ENCODE results near the gene MAIP1. TPM values are rescaled to one million over a fixed set of nuclear protein-coding genes. Genes with fewer than 3 reads are reported as not detected.

Gene MAIP1
- polyA plus RNA-seq, 2 of the 4 experiments (the other 2 are of a cell fraction) = 36.9 to 50.9 TPM

DNA sequence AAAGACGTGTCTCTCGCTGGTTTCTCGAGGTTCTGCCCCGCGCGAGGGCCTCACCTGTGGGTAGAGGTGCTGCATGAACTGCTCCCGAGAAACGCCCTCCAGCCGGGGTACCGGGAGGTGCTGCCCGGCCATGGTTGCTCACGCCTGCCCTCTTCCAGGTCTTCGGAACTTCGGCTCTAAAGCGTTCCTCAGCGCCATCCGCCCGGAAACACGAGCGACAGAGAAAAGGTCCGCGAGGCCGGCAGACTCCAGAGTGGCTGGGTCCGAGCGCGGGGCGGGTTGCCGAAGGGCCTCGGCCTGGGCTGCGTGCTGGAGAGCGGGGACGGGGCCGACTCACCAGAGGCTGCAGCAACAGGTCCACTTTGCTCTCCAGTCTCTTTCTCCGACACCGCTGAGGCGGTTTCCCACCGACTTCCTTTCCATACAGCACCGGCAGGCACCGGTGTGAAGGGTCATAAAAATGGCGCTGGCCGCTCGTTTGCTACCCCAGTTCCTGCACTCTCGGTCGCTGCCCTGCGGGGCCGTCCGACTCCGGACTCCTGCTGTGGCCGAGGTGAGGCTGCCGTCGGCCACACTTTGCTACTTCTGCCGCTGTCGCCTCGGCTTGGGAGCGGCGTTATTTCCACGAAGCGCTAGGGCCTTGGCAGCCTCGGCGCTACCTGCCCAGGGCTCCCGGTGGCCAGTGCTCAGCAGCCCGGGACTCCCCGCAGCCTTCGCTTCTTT is at the start of gene MAIP1, which contains the start of gene TYW5 (continued):
- peak; percentile 92 for TF ChIP-seq HMGXB4 (CRISPR knock-in tag; IDR thresholded peaks at IDR 0.05; ENCODE audit: borderline replicate concordance)
- peak; percentile 27; the same call in 1 of the 2 replicates for TF ChIP-seq GATA3 (IDR thresholded peaks at IDR 0.05; ENCODE audit: borderline replicate concordance)
- 0 out of 2 replicates have a peak, but pooled peaks have one; percentile 69 for TF ChIP-seq HOXB13 (CRISPR knock-in tag; IDR thresholded peaks at IDR 0.05; ENCODE audit: low read depth)
- TF ChIP-seq POLR2A (IDR thresholded peaks at IDR 0.05; ENCODE audit: low read length) = peak; percentile 89
- no peak for TF ChIP-seq MAZ (IDR thresholded peaks at IDR 0.05; ENCODE audit: borderline replicate concordance, low read depth, low read length)
- no peak for TF ChIP-seq FOSL2 (IDR thresholded peaks at IDR 0.05)
- 0 out of 2 replicates have a peak, but pooled peaks have one; percentile 41 for TF ChIP-seq FOSL2 (CRISPR knock-in tag; IDR thresholded peaks at IDR 0.05)
- TF ChIP-seq KDM1A (IDR thresholded peaks at IDR 0.05; ENCODE audit: low read depth) = no peak
- TF ChIP-seq BHLHE40 (IDR thresholded peaks at IDR 0.05; ENCODE audit: low read depth, low read length) = no peak
- TF ChIP-seq POLR2AphosphoS2 (conservative IDR thresholded peaks at IDR 0.05; ENCODE audit: low read length) = no peak
- no peak for TF ChIP-seq NR3C1 (IDR thresholded peaks at IDR 0.05)
- TF ChIP-seq, protein P1, sequence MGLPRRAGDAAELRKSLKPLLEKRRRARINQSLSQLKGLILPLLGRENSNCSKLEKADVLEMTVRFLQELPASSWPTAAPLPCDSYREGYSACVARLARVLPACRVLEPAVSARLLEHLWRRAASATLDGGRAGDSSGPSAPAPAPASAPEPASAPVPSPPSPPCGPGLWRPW (IDR thresholded peaks at IDR 0.05) = no peak
- TF ChIP-seq ZFP36 (IDR thresholded peaks at IDR 0.05; ENCODE audit: borderline replicate concordance, partially characterized antibody) = no peak
- 0 out of 2 replicates have a peak, but pooled peaks have one; percentile 36 for TF ChIP-seq TP53 (CRISPR knock-in tag; IDR thresholded peaks at IDR 0.05)
- TF ChIP-seq SREBF2 (IDR thresholded peaks at IDR 0.05) = no peak
- peak; percentile 30; the same call in 1 of the 3 replicates for TF ChIP-seq SMC3 (IDR thresholded peaks at IDR 0.05)
- no peak for TF ChIP-seq NFE2L2 (conservative IDR thresholded peaks at IDR 0.05; ENCODE audit: low read length)
- TF ChIP-seq RFX5 (IDR thresholded peaks at IDR 0.05) = 0 out of 2 replicates have a peak, but pooled peaks have one; percentile 32
- TF ChIP-seq CEBPB (IDR thresholded peaks at IDR 0.05) = peak in 1 of 2 experiments; percentile 20; a peak in 1 of 4 replicates

DNA sequence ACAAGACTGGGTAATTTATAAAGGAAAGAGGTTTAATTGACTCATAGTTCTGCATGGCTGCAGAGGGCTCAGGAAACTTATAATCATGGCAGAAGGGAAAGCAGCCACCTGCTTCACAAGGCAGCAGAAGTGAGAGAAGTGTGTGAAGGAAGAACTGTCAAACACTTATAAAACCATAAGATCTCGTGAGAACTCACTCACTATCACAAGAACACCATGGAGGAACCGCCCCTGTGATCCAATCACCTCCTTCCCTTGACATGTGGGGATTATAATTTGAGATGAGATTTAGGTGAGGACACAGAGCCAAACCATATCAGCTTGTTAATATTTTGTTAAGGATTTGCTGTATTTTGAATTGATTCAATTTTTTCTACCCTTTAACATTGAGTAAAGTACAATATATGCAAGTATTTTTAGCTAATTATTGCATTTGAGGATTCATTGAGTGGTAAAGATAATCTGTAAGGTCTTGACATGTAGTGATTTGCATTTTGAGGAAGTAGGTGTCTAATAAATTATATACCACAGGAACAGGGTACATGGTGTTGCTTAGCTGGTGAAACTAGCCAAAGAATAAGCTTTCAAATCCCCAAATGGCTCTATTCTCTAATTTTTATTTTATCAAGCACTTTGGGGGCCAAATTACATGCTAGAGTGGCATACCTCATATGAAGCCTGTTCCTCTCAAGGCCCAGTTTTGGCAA is 48.2 kb upstream of the MAIP1 start:
- H3K4me1 ChIP-seq = no peaks in the 10 kb centered on the region
- WGBS (ENCODE audit: missing lambda C conversion rate) = 57% methylated on average over 2 of the region's 2 CpGs
- H3K4me2 ChIP-seq = no peak overlapping the region
- H3K4me3 ChIP-seq = no peak overlapping the region
- POLR2A ChIA-PET = no interaction called here
- CTCF ChIA-PET = no interaction called here
- H3K27ac ChIP-seq = no peak overlapping the region
- no peak for DNase-seq (ENCODE audit: low read depth in 1 of 2, low spot score in 1 of 2)
- no peak for ATAC-seq
- no peak for TF ChIP-seq FOXS1 (CRISPR knock-in tag; IDR thresholded peaks at IDR 0.05)
- no peak for TF ChIP-seq MAX (IDR thresholded peaks at IDR 0.05)
- no peak for TF ChIP-seq MAFK (IDR thresholded peaks at IDR 0.05; ENCODE audit: partially characterized antibody)
- no peak for TF ChIP-seq GATA3 (IDR thresholded peaks at IDR 0.05; ENCODE audit: borderline replicate concordance)
- TF ChIP-seq, protein P2, sequence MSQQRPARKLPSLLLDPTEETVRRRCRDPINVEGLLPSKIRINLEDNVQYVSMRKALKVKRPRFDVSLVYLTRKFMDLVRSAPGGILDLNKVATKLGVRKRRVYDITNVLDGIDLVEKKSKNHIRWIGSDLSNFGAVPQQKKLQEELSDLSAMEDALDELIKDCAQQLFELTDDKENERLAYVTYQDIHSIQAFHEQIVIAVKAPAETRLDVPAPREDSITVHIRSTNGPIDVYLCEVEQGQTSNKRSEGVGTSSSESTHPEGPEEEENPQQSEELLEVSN (IDR thresholded peaks at IDR 0.05; ENCODE audit: borderline replicate concordance, low read depth) = no peak
- no peak for TF ChIP-seq POLR2A (IDR thresholded peaks at IDR 0.05; ENCODE audit: low read length)
- no peak for TF ChIP-seq ESRRA (IDR thresholded peaks at IDR 0.05; ENCODE audit: borderline replicate concordance, low read length)
- TF ChIP-seq, protein P3, sequence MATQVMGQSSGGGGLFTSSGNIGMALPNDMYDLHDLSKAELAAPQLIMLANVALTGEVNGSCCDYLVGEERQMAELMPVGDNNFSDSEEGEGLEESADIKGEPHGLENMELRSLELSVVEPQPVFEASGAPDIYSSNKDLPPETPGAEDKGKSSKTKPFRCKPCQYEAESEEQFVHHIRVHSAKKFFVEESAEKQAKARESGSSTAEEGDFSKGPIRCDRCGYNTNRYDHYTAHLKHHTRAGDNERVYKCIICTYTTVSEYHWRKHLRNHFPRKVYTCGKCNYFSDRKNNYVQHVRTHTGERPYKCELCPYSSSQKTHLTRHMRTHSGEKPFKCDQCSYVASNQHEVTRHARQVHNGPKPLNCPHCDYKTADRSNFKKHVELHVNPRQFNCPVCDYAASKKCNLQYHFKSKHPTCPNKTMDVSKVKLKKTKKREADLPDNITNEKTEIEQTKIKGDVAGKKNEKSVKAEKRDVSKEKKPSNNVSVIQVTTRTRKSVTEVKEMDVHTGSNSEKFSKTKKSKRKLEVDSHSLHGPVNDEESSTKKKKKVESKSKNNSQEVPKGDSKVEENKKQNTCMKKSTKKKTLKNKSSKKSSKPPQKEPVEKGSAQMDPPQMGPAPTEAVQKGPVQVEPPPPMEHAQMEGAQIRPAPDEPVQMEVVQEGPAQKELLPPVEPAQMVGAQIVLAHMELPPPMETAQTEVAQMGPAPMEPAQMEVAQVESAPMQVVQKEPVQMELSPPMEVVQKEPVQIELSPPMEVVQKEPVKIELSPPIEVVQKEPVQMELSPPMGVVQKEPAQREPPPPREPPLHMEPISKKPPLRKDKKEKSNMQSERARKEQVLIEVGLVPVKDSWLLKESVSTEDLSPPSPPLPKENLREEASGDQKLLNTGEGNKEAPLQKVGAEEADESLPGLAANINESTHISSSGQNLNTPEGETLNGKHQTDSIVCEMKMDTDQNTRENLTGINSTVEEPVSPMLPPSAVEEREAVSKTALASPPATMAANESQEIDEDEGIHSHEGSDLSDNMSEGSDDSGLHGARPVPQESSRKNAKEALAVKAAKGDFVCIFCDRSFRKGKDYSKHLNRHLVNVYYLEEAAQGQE (IDR thresholded peaks at IDR 0.05) = no peak
- no peak for TF ChIP-seq POLR2AphosphoS2 (conservative IDR thresholded peaks at IDR 0.05; ENCODE audit: low read length)
- no peak for TF ChIP-seq ZSCAN20 (CRISPR knock-in tag; IDR thresholded peaks at IDR 0.05)
- no peak for TF ChIP-seq SMC3 (IDR thresholded peaks at IDR 0.05)
- no peak for TF ChIP-seq TP53 (CRISPR knock-in tag; IDR thresholded peaks at IDR 0.05)
- no peak for TF ChIP-seq RFX5 (IDR thresholded peaks at IDR 0.05)
- TF ChIP-seq NFE2L2 (conservative IDR thresholded peaks at IDR 0.05; ENCODE audit: low read length) = no peak
- TF ChIP-seq CEBPB (IDR thresholded peaks at IDR 0.05) = no peak
- TF ChIP-seq, protein P4, sequence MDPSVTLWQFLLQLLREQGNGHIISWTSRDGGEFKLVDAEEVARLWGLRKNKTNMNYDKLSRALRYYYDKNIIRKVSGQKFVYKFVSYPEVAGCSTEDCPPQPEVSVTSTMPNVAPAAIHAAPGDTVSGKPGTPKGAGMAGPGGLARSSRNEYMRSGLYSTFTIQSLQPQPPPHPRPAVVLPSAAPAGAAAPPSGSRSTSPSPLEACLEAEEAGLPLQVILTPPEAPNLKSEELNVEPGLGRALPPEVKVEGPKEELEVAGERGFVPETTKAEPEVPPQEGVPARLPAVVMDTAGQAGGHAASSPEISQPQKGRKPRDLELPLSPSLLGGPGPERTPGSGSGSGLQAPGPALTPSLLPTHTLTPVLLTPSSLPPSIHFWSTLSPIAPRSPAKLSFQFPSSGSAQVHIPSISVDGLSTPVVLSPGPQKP (IDR thresholded peaks at IDR 0.05; ENCODE audit: low read depth, low read length) = no peak
- FAIRE-seq = no peak
- no peaks in the 10 kb centered on the region for H3K9me3 ChIP-seq

Measured in A549 (cell line).